CD4-positive, CD25-positive, alpha-beta regulatory T cell (primary cell): Measurements from ENCODE around the gene MFSD11. TPM values are rescaled to one million over a fixed set of nuclear protein-coding genes. Genes with fewer than 3 reads are reported as not detected.
A peak's percentile ranks its signal among the peaks of the same experiment; 100 is the strongest.
"Not testable (repeated sequence)": the region's sequence is repeated elsewhere in the genome, so short reads cannot be mapped to it uniquely, and the experiment has no call there.

Experiments used
- ATAC-seq, 2 donors: fragments of 150-1000 bp; cut with Tn5 transposase; one replicate each; pipeline ENCODE4 v1.10.0; 2021; ENCODE audit warnings: low read depth in 2 of 2, moderate number of reproducible peaks in 2 of 2, moderate library complexity in 1 of 2
- DNase-seq, 3 donors: peaks; one replicate each; pipeline versions ENCODE4 v3.0.0 to v3.0.0-alpha.2; 2012 to 2022; ENCODE audit warnings: mixed read lengths in 1 of 3
- H3K27ac ChIP-seq: one replicate; pipeline ENCODE4 v1.7.0; 2013; ENCODE audit warnings: mild to moderate bottlenecking, low read length; ENCODE audit not compliant: insufficient read depth, poor library complexity, severe bottlenecking
- H3K27me3 ChIP-seq: one replicate; pipeline ENCODE4 v1.7.0; 2013; ENCODE audit warnings: low read length; ENCODE audit not compliant: control insufficient read depth, insufficient read depth
- H3K36me3 ChIP-seq: one replicate; pipeline ENCODE4 v1.7.0; 2013; ENCODE audit warnings: mild to moderate bottlenecking, low read length, moderate library complexity; ENCODE audit not compliant: control insufficient read depth, insufficient read depth
- H3K4me1 ChIP-seq: 2 replicates; pipeline ENCODE4 v1.7.0; 2013; ENCODE audit warnings: mild to moderate bottlenecking, low read length; ENCODE audit not compliant: insufficient read depth, control insufficient read depth, poor library complexity, severe bottlenecking
- H3K4me3 ChIP-seq: one replicate; pipeline ENCODE4 v1.7.0; 2013; ENCODE audit warnings: low read depth, mild to moderate bottlenecking, low read length, moderate library complexity
- H3K9me3 ChIP-seq, 2 experiments: 1 replicate in 1 of 2; 2 replicates in 1 of 2; pipeline ENCODE4 v1.7.0; 2013; ENCODE audit warnings: low read length in 2 of 2, mild to moderate bottlenecking in 1 of 2, moderate library complexity in 1 of 2; ENCODE audit not compliant: control insufficient read depth in 2 of 2
- H3K27ac Mint-ChIP-seq, 3 donors: one replicate each; pipeline ENCODE4 v1.8.0; 2020 to 2022; ENCODE audit warnings: mild to moderate bottlenecking in 3 of 3, mixed read lengths in 3 of 3, moderate library complexity in 2 of 3
- H3K27me3 Mint-ChIP-seq: one replicate; pipeline ENCODE4 v1.8.0; 2022; ENCODE audit warnings: mild to moderate bottlenecking, mixed read lengths
- H3K36me3 Mint-ChIP-seq: one replicate; pipeline ENCODE4 v1.8.0; 2020; ENCODE audit warnings: mixed read lengths
- H3K4me1 Mint-ChIP-seq, 4 donors: one replicate each; pipeline ENCODE4 v1.8.0; 2020 to 2022; ENCODE audit warnings: mixed read lengths in 4 of 4, mild to moderate bottlenecking in 1 of 4
- H3K4me3 Mint-ChIP-seq, 4 donors: one replicate each; pipeline ENCODE4 v1.8.0; 2020 to 2022; ENCODE audit warnings: mild to moderate bottlenecking in 4 of 4, mixed read lengths in 4 of 4, moderate library complexity in 3 of 4
- H3K9me3 Mint-ChIP-seq, 7 donors: one replicate each; pipeline ENCODE4 v1.8.0; 2020 to 2022; ENCODE audit warnings: mixed read lengths in 7 of 7, mild to moderate bottlenecking in 3 of 7, moderate library complexity in 2 of 7
- polyA plus RNA-seq, 4 donors: library from polyadenylated mRNA; unstranded; fragments of 300-500 nt; fragmentation: Illumina TruSeq; gene quantifications; one replicate each; pipeline ENCODE4 v1.2.3, GENCODE V29; 2021
- total RNA-seq: library from RNA; stranded (reverse); gene quantifications from one replicate; pipeline ENCODE4 v1.2.3, GENCODE V29; 2022

The MFSD11 gene
- total and polyA plus RNA-seq, 5 donors from 2014 or later: 22.3 to 45.6 (median 26.8) TPM

DNA sequence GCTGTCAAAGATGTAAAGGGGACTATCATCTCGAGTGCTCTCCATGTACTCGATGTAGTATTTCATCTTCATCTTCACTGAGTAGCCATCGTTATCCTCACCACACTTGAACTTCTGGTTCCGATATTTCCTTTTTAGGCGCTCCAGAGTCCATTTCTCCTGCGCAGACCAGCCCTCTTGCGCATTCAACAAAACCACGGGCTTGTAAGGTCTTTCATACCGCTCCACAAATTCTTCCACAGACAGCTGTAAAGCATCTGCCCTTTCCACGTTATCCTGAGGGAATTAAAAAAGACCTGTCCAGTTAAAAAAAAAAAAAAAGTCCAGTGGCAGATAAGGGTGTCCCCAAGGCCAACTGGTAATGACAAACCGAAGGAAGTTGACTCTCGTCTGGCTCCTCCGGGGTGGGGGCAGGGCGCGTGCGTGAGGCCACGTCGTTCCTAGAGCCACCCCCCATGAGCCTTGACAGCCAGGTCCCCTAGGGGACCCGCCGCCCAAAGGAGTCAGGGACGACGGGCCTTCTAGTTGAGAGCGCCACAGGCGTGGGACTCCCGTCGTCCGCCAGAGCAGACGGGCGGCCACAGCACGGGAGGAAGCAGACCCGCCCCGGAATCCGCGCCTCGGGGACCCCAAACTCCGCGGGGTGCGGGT lies 12.2 kb upstream of the MFSD11 start:
- Histone ChIP-seq H3K9me3 (no peaks in the 10 kb centered on the region), H3K27ac (peak overlapping the region; percentile 99), H3K4me3 (peak overlapping the region; percentile 89), H3K36me3 (peaks cover 36% of the 10 kb centered on the region), H3K27me3 (no peaks in the 10 kb centered on the region), H3K4me1 (peaks cover 49% of the 10 kb centered on the region)
- no peaks in the 10 kb centered on the region for H3K27me3 Mint-ChIP-seq
- H3K9me3 Mint-ChIP-seq: peaks cover 0 to 4% (median 0%) of the 10 kb centered on the region in 7 donors
- peaks cover 30% of the 10 kb centered on the region for H3K36me3 Mint-ChIP-seq
- DNase-seq (peak; percentile 53 to 79 (median 60)), ATAC-seq (peak; percentile 26 to 31)
- peaks cover 17 to 85% (median 46%) of the 10 kb centered on the region in 4 donors for H3K4me1 Mint-ChIP-seq
- peak overlapping the region; percentile 94 to 98 (median 96) for H3K27ac Mint-ChIP-seq
- H3K4me3 Mint-ChIP-seq: peak overlapping the region; percentile 98 to 100 (median 99)

- DNase-seq (peak in 1 of 3 donors; percentile 98), ATAC-seq (peak; percentile 83 to 86)
- Mint-ChIP-seq H3K36me3 (peaks cover 27% of the 10 kb centered on the region), H3K9me3 (peaks cover 0 to 4% (median 0%) of the 10 kb centered on the region in 7 donors), H3K27ac (peak within 1 kb of the TSS; percentile 98 to 99 (median 99)), H3K4me1 (peaks cover 17 to 81% (median 46%) of the 10 kb centered on the region in 4 donors), H3K27me3 (no peaks in the 10 kb centered on the region), H3K4me3 (peak within 1 kb of the TSS; percentile 98 to 100 (median 99))
- Histone ChIP-seq H3K27ac (peak within 1 kb of the TSS; percentile 99), H3K36me3 (peaks cover 32% of the 10 kb centered on the region), H3K4me1 (peaks cover 53% of the 10 kb centered on the region), H3K9me3 (no peaks in the 10 kb centered on the region), H3K27me3 (no peaks in the 10 kb centered on the region), H3K4me3 (peak within 1 kb of the TSS; percentile 89)
These were observed 11.6 kb upstream of the MFSD11 start, which contains the start of gene JMJD6 for GRCh38 chr17:76726231-76726775. TSS of gene JMJD6 (minus strand) at chr17:76726606. CDS start at chr17:76726475, 131 bp downstream.

GRCh38 chr17:76726776-76727718 lies 10.9 kb upstream of the MFSD11 start, which contains the start of gene METTL23:
TSS of gene METTL23 (plus strand) at chr17:76726839. CDS start at chr17:76729711, 2,872 bp downstream.
- Mint-ChIP-seq H3K4me3 (peak within 1 kb of the TSS; percentile 98 to 100 (median 99)), H3K9me3 (peaks cover 0 to 4% (median 0%) of the 10 kb centered on the region in 7 donors), H3K27ac (peak within 1 kb of the TSS; percentile 98 to 99 (median 99)), H3K4me1 (peaks cover 17 to 81% (median 47%) of the 10 kb centered on the region in 4 donors), H3K36me3 (peaks cover 25% of the 10 kb centered on the region), H3K27me3 (no peaks in the 10 kb centered on the region)
- Histone ChIP-seq H3K4me1 (peaks cover 60% of the 10 kb centered on the region), H3K36me3 (peaks cover 32% of the 10 kb centered on the region), H3K4me3 (peak within 1 kb of the TSS; percentile 89), H3K9me3 (no peaks in the 10 kb centered on the region), H3K27me3 (no peaks in the 10 kb centered on the region), H3K27ac (peak within 1 kb of the TSS; percentile 99)
- ATAC-seq (peak; percentile 50 to 54), DNase-seq (peak; percentile 86 to 93 (median 93))

DNA sequence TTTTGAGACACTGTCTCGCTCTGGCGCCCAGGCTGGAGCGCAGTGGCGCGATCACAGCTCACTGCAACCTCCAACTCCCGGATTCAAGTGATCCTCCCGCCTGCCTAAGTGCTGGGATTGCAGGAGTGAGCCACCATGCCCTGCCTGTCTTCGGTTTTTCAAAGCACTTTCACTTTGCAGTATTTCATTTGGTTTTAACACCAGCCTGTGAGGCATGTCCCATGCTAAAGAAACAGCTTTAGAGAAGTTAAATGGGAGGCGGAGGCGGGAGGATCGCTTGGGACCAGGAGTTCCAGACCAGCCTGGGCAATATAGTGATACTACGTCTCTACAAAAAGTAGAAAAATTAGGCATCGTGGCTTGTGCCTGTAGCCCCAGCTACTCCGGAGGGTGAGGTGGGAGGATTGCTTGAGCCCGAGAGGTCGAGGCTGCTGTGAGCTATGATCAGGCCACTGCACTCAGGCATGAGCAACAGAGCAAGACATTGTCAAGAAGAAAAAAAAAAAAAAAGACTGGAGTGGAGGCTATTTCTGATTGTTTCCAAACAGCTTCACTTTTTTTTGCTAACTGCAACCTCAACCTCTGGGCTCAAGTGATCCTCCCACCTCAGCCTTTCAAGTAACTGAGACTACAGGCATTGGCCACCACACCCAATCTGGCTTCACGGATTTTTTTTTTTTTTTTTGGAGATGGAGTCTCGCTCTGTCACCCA lies 10.0 kb upstream of the MFSD11 start:
- H3K4me1 ChIP-seq: peaks cover 67% of the 10 kb centered on the region
- peak overlapping the region; percentile 99 for H3K27ac ChIP-seq
- Mint-ChIP-seq H3K9me3 (peaks cover 0 to 4% (median 0%) of the 10 kb centered on the region in 7 donors), H3K36me3 (peaks cover 23% of the 10 kb centered on the region), H3K27me3 (no peaks in the 10 kb centered on the region), H3K4me1 (peaks cover 21 to 86% (median 50%) of the 10 kb centered on the region in 4 donors), H3K27ac (peak overlapping the region; percentile 98 to 99 (median 98)), H3K4me3 (peak overlapping the region; percentile 98 to 100 (median 99))
- peak in 1 of 3 donors; percentile 43 for DNase-seq
- H3K36me3 ChIP-seq: peaks cover 35% of the 10 kb centered on the region
- H3K4me3 ChIP-seq: peak overlapping the region; percentile 86
- no peaks in the 10 kb centered on the region for H3K27me3 ChIP-seq
- no peaks in the 10 kb centered on the region for H3K9me3 ChIP-seq
- no peak for ATAC-seq

DNA sequence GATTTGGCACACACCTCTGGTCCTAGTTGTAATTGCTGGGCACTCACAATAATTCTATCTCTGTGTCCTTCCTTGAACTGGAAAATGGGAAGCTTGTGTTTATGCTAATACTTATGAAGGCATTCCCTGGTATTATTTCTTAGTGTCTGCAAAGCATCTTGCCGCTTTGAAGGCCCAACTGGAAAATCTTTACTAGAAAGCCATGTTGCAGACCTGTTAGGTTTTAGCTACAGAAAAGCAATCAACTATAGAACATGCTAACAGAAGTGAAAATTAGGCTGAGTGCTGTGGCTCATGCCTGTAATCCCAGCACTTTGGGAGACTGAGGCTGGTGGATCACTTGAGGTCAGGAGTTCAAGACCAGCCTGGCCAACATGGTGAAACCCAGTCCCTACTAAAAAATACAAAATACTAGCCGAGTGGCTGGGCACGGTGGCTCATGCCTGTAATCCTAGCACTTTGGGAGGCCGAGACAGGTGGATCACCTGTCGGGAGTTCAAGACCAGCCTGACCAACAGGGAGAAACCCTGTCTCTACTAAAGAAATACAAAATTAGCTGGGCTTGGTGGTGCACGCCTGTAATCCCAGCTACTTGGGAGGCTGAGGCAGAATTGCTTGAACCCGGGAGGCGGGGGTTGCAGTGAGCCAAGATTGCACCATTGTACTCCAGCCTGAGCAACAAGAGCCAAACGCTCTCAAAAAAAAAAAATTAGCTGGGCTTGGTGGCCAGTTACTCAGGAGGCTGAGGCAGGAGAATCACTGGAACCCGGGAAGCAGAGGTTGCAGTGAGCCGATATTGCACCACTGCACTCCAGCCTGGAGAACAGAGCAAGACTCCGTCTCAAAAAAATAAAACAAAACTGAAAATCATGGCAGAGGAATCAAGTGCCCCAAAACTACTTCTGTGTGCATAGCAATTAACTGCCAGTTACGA lies 5.9 kb upstream of the MFSD11 start:
- Mint-ChIP-seq H3K4me1 (peaks cover 35 to 80% (median 57%) of the 10 kb centered on the region in 4 donors), H3K27ac (peak overlapping the region in 2 of 3 donors; percentile 85 to 99), H3K4me3 (peak overlapping the region; percentile 41 to 97 (median 92)), H3K36me3 (peaks cover 47% of the 10 kb centered on the region)
- peaks cover 51% of the 10 kb centered on the region for H3K36me3 ChIP-seq
- not testable (repeated sequence) for H3K27me3 ChIP-seq, H3K9me3 ChIP-seq, H3K9me3 Mint-ChIP-seq, ATAC-seq, DNase-seq, H3K27me3 Mint-ChIP-seq
- peaks cover 85% of the 10 kb centered on the region for H3K4me1 ChIP-seq
- H3K4me3 ChIP-seq: peak overlapping the region; percentile 90
- peak overlapping the region; percentile 18 for H3K27ac ChIP-seq

- peak overlapping the region; percentile 90 for H3K4me3 ChIP-seq
- peak overlapping the region; percentile 42 for H3K27ac ChIP-seq
- H3K4me1 ChIP-seq: peaks cover 77% of the 10 kb centered on the region
- H3K27me3 ChIP-seq: no peaks in the 10 kb centered on the region
- no peaks in the 10 kb centered on the region for H3K9me3 ChIP-seq
- Mint-ChIP-seq H3K9me3 (peaks cover 0 to 3% (median 0%) of the 10 kb centered on the region in 7 donors), H3K27ac (peak overlapping the region; percentile 43 to 99 (median 65)), H3K36me3 (peaks cover 44% of the 10 kb centered on the region), H3K4me1 (peaks cover 29 to 71% (median 51%) of the 10 kb centered on the region in 4 donors), H3K27me3 (peaks cover 6% of the 10 kb centered on the region), H3K4me3 (peak overlapping the region; percentile 88 to 97 (median 96))
- DNase-seq: no peak
- no peak for ATAC-seq
- H3K36me3 ChIP-seq: peaks cover 51% of the 10 kb centered on the region
These were observed 4.9 kb upstream of the MFSD11 start for GRCh38 chr17:76732734-76733617.
